Measurements from ENCODE around the gene FRMD4A.
"Not testable (repeated sequence)": the region's sequence is repeated elsewhere in the genome, so short reads cannot be mapped to it uniquely, and the experiment has no call there.

Gene FRMD4A

DNA sequence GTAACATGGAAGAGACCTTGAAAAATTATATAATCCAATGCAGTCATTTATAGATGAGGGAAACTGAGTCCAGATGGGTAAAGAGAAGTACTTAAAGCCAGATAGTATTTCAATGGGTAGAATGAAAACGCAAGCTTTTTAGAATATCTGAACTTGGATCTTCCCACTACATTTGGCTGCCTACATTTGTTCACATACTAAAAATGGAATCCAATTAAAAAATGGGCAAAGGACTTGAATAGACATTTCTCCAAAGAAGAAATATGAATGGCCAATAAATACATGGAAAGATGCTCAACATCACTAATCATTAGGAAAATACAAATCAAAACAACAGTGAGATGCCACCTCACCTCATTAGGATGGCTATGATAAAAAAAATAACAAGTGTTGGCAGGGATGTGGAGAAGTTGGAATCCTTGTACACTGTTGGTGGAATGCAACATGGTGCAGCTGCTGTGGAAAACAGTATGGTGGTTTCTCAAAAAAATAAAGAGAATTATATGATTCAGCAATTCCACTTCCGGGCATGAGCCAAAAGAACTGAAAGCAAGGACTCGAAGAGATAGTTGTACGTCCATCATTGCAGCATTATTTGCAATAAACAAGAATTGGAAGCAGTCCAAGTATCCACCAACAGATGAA is 188.0 kb downstream of the FRMD4A start:
- TF ChIP-seq, protein P1, sequence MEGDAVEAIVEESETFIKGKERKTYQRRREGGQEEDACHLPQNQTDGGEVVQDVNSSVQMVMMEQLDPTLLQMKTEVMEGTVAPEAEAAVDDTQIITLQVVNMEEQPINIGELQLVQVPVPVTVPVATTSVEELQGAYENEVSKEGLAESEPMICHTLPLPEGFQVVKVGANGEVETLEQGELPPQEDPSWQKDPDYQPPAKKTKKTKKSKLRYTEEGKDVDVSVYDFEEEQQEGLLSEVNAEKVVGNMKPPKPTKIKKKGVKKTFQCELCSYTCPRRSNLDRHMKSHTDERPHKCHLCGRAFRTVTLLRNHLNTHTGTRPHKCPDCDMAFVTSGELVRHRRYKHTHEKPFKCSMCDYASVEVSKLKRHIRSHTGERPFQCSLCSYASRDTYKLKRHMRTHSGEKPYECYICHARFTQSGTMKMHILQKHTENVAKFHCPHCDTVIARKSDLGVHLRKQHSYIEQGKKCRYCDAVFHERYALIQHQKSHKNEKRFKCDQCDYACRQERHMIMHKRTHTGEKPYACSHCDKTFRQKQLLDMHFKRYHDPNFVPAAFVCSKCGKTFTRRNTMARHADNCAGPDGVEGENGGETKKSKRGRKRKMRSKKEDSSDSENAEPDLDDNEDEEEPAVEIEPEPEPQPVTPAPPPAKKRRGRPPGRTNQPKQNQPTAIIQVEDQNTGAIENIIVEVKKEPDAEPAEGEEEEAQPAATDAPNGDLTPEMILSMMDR (conservative IDR thresholded peaks at IDR 0.05; ENCODE audit: control insufficient read depth, insufficient read depth, low read depth, low read length) = no peak
- no peak for DNase-seq (ENCODE audit: low read depth)
- no peak overlapping the region for H3K4me3 ChIP-seq (ENCODE audit: control insufficient read depth, low read depth, low read length)

DNA sequence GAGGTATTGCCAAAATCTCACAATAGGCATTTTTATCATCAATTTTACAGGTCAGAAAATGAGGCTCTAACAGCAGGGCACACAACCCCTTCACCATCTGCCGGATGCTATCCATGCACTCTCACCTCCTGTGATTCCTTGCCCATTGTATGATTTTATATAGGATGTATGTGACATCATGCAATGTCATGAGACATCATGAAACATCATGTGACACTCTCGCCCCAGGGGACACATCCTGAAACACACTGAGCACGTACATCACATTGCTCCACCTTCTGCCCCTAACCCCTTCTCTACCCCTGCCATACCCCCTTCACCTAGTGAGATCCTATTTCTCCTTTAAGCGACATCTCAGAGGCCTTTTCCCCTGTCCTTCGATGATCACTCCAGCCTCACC is 189.4 kb downstream of the FRMD4A start:
- TF ChIP-seq, protein P1 (conservative IDR thresholded peaks at IDR 0.05; ENCODE audit: control insufficient read depth, insufficient read depth, low read depth, low read length) = no peak
- DNase-seq (ENCODE audit: low read depth) = no peak

DNA sequence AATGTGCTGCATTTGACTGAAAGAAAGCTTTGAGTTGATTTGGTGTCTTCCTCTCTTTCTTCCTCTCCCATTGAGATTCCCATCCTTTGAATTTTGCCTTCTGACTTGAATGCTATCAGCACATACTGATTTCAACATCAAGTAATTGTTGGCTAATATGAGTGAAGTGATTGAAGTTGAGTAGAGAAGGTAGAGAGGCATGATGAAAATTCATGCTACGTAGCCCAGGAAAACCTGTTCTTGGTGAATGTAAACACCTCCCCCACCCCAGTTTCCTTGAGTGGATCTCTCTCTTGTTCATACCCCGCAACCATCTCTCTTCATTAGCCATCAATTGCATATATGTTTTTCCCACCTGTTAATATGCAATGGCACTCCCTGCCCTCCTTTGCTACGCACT is 193.3 kb downstream of the FRMD4A start:
- TF ChIP-seq, protein P1 (conservative IDR thresholded peaks at IDR 0.05; ENCODE audit: control insufficient read depth, insufficient read depth, low read depth, low read length) = no peak
- no peak overlapping the region for H3K4me3 ChIP-seq (ENCODE audit: control insufficient read depth, low read depth, low read length)
- DNase-seq (ENCODE audit: low read depth) = no peak

More for the DNA sequence above, 189.4 kb downstream of the FRMD4A start:
- H3K4me3 ChIP-seq (ENCODE audit: control insufficient read depth, low read depth, low read length) = no peak overlapping the region

DNA sequence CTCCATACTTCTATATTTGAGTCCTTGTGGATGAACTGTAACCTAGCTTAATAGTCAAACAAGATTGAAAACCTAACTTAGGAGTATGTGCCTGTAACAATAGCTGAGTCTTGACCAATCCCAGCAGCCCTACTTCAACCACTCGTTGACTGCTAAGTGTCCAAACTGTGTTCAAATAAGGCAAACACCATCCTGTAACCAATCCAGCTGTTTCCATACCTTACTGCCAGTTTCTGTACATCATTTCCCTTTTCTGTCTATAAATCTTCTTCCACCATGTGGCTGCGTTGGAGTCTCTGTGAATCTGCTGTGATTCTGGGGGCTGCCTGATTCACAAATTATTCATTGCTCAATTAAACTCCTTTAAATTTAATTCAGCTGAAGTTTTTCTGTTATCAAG is 195.5 kb downstream of the FRMD4A start:
- not testable (repeated sequence) for H3K4me3 ChIP-seq (ENCODE audit: control insufficient read depth, low read depth, low read length); DNase-seq (ENCODE audit: low read depth)

DNA sequence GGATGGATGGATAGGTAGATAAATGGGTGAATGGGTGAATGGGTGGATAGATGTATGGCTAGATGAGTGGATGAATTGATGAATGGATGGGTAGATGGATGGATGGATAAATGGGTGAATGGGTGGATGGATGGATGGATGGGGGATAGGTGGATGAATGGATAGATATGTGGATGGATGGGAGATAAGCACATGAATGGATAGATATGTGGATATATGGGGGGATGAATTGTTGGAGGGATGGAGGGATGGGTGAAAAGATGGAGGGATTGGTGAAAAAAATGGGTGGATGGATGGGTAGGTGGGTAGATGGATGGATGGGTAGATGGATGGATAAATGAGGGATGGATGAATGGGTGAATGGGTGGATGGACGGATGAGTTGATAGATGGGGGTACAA is 196.4 kb downstream of the FRMD4A start:
- no peak for DNase-seq (ENCODE audit: low read depth)
- no peak overlapping the region for H3K4me3 ChIP-seq (ENCODE audit: control insufficient read depth, low read depth, low read length)
- TF ChIP-seq, protein P1 (conservative IDR thresholded peaks at IDR 0.05; ENCODE audit: control insufficient read depth, insufficient read depth, low read depth, low read length) = no peak

DNA sequence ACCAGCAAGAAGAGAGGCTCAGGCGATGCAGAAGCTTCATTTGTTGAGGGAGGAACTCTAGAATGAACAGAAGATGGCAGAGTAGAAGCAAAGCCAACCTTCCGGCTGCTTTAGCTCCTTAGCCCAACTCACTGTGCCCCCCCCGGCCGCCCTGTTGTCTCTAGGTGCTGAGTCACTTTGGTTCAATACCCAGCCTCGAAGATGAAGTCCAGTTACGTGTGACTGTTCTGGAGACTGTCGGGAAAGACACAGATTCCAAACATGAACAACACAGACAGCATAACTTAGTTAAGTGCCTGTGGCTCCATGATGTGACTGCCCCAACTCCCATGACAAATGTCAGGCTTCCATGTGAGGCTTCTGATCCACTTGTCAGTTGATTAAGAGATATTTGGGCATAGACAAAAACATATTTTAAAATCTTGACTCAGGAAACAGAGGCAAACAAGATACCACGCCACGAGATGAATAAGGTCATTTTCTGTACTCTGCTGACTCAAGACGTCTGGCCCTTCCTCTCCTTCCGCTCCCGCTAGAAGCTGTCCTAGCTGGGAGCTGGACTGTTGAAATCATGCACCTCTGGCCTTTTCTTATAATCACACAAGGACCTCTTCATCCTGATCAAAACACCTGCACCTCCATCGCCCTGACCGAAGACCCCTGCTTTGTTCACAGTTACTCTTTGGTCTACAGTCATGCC is 199.3 kb downstream of the FRMD4A start:
- TF ChIP-seq, protein P1 (conservative IDR thresholded peaks at IDR 0.05; ENCODE audit: control insufficient read depth, insufficient read depth, low read depth, low read length) = no peak
- DNase-seq (ENCODE audit: low read depth) = no peak
- no peak overlapping the region for H3K4me3 ChIP-seq (ENCODE audit: control insufficient read depth, low read depth, low read length)

DNA sequence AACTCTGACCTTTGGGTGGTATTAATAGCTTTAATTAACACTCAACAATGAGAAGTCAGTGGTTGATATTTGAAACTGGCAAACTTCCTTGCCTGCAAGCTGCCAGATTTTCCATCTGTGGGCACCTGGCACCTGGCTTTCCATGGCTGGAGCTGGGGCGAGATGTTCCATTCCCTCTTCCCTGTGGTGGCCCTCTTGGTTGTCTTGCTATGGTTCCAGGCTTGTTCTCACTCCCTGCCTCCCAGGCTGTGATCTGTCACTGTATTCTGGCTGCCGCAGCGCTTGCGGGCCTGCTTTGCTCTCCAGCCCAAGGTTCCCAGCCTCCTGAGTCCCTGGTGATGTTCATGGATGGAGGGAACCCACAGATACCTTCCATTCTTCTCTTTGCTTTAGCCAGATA is 201.0 kb downstream of the FRMD4A start:
- DNase-seq (ENCODE audit: low read depth) = no peak
- H3K4me3 ChIP-seq (ENCODE audit: control insufficient read depth, low read depth, low read length) = no peak overlapping the region
- TF ChIP-seq, protein P1 (conservative IDR thresholded peaks at IDR 0.05; ENCODE audit: control insufficient read depth, insufficient read depth, low read depth, low read length) = no peak
